ENCODE results near the gene FAM200A. TPM values are rescaled to one million over a fixed set of nuclear protein-coding genes. Genes with fewer than 3 reads are reported as not detected.
"Not testable (repeated sequence)": the region's sequence is repeated elsewhere in the genome, so short reads cannot be mapped to it uniquely, and the experiment has no call there.

Gene FAM200A
- total RNA-seq, 1 donor from 2014 or later = 6.2 TPM

DNA sequence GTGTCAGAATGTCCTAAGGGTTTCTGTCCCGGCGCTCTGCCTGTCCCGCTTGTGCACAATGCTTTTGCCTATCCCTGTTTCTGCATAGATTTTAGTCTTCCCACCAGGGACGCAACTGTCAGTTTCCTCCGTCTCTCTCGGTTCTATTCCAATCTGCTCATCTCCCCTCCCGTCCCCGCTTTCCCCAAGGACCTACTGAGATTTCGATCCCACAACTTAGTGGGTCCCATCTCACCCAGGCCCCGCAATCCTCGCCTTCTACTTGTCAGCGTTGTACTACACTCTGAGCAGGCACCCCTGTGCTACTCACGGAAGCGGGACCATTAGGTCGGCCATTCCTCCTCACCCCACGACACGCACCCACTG lies 6.0 kb upstream of the FAM200A start:
- DNase-seq (ENCODE audit: low read depth) = no peak
- TF ChIP-seq, protein P1, sequence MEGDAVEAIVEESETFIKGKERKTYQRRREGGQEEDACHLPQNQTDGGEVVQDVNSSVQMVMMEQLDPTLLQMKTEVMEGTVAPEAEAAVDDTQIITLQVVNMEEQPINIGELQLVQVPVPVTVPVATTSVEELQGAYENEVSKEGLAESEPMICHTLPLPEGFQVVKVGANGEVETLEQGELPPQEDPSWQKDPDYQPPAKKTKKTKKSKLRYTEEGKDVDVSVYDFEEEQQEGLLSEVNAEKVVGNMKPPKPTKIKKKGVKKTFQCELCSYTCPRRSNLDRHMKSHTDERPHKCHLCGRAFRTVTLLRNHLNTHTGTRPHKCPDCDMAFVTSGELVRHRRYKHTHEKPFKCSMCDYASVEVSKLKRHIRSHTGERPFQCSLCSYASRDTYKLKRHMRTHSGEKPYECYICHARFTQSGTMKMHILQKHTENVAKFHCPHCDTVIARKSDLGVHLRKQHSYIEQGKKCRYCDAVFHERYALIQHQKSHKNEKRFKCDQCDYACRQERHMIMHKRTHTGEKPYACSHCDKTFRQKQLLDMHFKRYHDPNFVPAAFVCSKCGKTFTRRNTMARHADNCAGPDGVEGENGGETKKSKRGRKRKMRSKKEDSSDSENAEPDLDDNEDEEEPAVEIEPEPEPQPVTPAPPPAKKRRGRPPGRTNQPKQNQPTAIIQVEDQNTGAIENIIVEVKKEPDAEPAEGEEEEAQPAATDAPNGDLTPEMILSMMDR (conservative IDR thresholded peaks at IDR 0.05; ENCODE audit: low read depth, low read length) = no peak
- H3K4me3 ChIP-seq (ENCODE audit: low read depth, low read length) = peak overlapping the region; percentile 97

DNA sequence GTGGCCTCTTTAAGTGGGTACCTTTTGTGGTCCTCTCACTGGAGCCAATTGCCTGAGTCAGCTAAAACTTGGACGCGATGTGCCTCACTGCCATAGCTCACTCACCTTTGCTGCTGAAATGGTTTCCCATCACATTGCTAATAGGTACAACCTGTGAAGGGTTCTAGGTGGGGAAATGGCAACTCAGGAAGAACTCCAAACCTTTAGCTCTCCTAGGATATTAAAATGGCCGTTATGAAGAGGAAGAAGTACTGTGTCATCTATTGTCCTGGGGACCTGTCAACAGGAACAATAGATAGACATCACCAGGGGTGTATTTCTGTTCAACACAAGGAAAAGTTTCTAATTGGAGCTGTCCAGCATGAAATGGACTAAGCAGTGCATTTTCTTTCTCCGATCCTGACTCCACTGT lies 5.3 kb upstream of the FAM200A start:
- DNase-seq (ENCODE audit: low read depth) = no peak
- TF ChIP-seq, protein P1 (conservative IDR thresholded peaks at IDR 0.05; ENCODE audit: low read depth, low read length) = no peak
- peak overlapping the region; percentile 97 for H3K4me3 ChIP-seq (ENCODE audit: low read depth, low read length)

DNA sequence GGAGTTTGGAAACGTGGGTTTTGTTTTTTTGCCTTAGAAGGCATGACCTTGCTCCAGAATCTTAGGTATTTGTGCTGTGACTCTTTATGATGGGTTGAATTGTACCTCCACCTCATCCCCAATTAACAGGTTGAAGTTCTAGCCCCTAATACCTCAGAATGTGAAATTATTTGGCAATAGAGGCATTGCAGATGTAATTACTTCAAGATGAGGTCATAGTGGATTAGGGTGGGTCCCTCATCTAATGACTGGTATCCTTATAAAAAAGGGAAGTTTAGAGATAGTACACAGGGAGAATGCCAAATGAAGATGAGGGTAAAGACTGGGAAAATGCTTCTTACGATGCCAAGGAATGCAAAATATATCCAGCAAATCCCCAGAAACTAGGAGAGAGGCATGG lies 3.0 kb upstream of the FAM200A start:
- H3K4me3 ChIP-seq (ENCODE audit: low read depth, low read length) = no peak overlapping the region
- no peak for DNase-seq (ENCODE audit: low read depth)
- TF ChIP-seq, protein P1 (conservative IDR thresholded peaks at IDR 0.05; ENCODE audit: low read depth, low read length) = no peak

DNA sequence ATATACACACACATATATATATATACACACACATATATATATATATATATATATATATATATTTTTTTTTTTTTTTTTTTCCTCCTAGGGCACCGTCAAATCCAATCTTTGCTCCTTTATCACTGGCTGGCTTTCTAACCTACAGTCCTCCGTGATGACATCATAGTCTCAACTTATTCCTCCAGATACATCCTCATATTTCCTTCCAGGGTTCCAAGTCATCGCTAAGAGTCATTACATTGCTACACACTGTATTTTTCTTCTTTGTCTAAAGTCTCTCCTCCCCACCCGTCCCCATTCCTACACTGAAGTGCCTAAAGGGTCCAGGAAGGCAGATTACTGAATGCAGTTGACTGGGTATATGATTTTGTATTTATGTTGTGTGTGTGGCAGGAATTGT lies 1.1 kb upstream of the FAM200A start:
- TF ChIP-seq, protein P1 (conservative IDR thresholded peaks at IDR 0.05; ENCODE audit: low read depth, low read length) = no peak
- H3K4me3 ChIP-seq (ENCODE audit: low read depth, low read length) = no peak overlapping the region
- DNase-seq (ENCODE audit: low read depth) = no peak

DNA sequence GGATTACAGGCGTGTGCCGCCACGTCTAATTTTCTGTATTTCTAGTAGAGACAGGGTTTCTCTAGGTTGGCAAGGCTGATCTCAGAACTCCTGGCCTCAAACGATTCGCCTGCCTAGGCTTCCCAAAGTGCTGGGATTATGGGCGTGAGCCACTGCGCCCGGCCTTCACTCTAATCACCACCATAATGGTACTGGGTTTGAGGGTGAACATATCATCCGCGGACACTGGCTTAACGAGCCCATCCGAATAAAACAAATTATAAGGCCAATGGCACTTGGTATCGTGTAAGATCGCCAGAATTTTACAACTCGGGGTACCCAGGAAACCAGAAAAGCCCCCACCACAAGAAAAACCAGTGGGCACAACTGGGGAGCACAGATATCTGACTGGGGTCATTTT lies 580 bp downstream of the FAM200A start:
- H3K4me3 ChIP-seq (ENCODE audit: low read depth, low read length) = peak overlapping the region; percentile 74
- TF ChIP-seq, protein P1 (conservative IDR thresholded peaks at IDR 0.05; ENCODE audit: low read depth, low read length) = no peak
- DNase-seq (ENCODE audit: low read depth) = no peak

DNA sequence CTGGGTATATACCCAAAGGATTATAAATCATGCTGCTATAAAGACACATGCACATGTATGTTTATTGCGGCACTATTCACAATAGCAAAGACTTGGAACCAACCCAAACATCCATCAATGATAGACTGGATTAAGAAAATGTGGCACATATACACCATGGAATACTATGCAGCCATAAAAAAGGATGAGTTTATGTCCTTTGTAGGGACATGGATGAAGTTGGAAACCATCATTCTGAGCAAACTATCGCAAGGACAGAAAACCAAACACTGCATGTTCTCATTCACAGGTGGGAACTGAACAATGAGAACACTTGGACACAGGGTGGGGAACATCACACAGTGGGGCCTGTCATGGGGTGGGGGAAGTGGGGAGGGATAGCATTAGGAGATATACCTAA lies 2.4 kb downstream of the FAM200A start:
- not testable (repeated sequence) for DNase-seq (ENCODE audit: low read depth); H3K4me3 ChIP-seq (ENCODE audit: low read depth, low read length)

DNA sequence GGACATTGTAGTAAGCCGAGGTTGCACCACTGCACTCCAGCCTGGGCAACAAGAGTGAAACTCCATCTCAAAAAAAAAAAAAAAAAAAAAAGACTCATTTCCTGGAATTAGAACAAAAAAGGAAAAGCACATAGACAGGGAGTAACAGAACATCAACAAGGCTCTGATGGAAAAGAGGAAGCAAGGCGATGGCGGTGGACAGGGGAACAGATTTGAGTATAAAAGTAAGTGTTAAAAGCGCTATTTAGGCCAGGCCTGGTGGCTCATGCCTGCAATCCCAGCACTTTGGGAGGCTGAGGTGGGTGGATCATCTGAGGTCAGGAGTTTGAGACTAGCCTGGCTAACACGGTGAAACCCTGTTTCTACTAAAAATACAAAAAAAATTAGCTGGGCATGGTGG lies 6.6 kb downstream of the FAM200A start:
- DNase-seq (ENCODE audit: low read depth); H3K4me3 ChIP-seq (ENCODE audit: low read depth, low read length): not testable (repeated sequence)

DNA sequence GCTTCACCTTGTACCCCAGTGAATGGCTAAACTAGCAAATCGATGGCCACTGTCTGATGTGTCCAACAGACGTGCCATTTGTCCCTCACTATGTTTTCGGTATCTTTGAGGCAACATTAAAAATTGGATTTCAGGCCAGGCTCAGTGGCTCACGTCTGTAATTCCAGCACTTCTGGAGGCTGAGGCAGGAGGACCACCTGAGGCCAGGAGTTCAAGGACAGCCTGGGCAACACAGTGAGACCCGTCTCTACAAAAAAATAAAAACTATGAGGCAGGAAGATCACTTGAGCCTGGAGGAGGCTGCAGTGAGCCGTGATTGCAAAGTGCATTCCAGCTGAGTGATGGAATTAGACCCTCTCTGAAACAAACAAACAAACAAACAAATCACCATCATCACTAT lies 8.0 kb downstream of the FAM200A start:
- H3K4me3 ChIP-seq (ENCODE audit: low read depth, low read length) = no peak overlapping the region
- no peak for DNase-seq (ENCODE audit: low read depth)
- TF ChIP-seq, protein P1 (conservative IDR thresholded peaks at IDR 0.05; ENCODE audit: low read depth, low read length) = no peak

All from epithelial cell of proximal tubule (primary cell).